Upper lobe of left lung (tissue), 4 donors: ENCODE measurements around the gene PEX7.

Experiments used
- CTCF ChIP-seq, 6 experiments: fragments of 450-650 bp in 4 of 6; fragments of 200-600 bp in 2 of 6; sonication (generic) in 2 of 6; IDR thresholded peaks; one replicate each; pipeline ENCODE4 v1.5.1; 2016 to 2019; ENCODE audit warnings: antibody characterized with exemption in 6 of 6
- POLR2A ChIP-seq, 4 donors: fragments of 450-650 bp; IDR thresholded peaks; one replicate each; pipeline ENCODE4 v1.5.1; 2016 to 2017; ENCODE audit warnings: antibody characterized with exemption in 4 of 4, mild to moderate bottlenecking in 2 of 4

DNA sequence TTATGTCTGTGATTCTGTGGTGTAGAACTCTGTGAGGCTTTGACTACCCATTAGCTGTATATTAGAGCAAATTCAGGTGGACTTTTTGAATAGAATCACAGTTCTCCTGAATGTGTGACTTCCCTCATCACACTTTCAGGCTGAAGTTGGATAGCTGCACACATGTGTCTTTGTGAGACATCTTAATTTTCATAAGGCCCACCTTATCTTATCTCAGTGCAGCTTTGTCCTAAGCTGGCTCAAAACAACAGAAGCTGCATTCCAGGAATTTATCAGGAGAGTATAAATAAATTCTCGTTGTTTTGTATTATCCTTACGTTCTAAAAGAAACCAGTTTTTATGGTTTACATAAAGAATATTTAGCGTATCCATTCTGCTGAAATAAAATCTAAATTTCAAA lies 73.5 kb downstream of the PEX7 start:
- TF ChIP-seq CTCF (IDR thresholded peaks at IDR 0.05) (no peak), POLR2A (IDR thresholded peaks at IDR 0.05) (no peak)
